SU-DHL-6 (cell line): Measurements from ENCODE around the gene NTMT2.

Source experiments
- H2AFZ ChIP-seq: fragments of 200-600 bp; sonication (generic); 2 replicates; pipeline ENCODE4 v1.6.1; 2014; ENCODE audit warnings: low read depth, mild to moderate bottlenecking, moderate library complexity, mixed read lengths, antibody characterized with exemption, low read length; ENCODE audit not compliant: severe bottlenecking
- H3F3A ChIP-seq: fragments of 200-600 bp; shearing (Covaris generic); 2 replicates; pipeline ENCODE4 v1.6.0; 2016; ENCODE audit warnings: antibody characterized with exemption, mild to moderate bottlenecking; ENCODE audit not compliant: insufficient read depth
- H3K27ac ChIP-seq: fragments of 200-600 bp; sonication (generic); 2 replicates; pipeline ENCODE4 v1.5.1; 2016; ENCODE audit warnings: low read depth, mild to moderate bottlenecking, low read length, moderate library complexity, mixed read lengths
- H3K27me3 ChIP-seq: fragments of 200-600 bp; sonication (generic), shearing (Covaris generic); 2 replicates; pipeline ENCODE4 v1.6.0; 2014; ENCODE audit warnings: mild to moderate bottlenecking, low read length
- H3K36me3 ChIP-seq: fragments of 200-600 bp; sonication (generic); 2 replicates; pipeline ENCODE4 v1.6.1; 2014; ENCODE audit warnings: mild to moderate bottlenecking, low read length, mixed read lengths
- H3K4me2 ChIP-seq: fragments of 300-600, 200-600 bp; shearing (Covaris generic), sonication (generic); 2 replicates; pipeline ENCODE4 v1.6.0; 2014; ENCODE audit warnings: low read length, low read depth, mild to moderate bottlenecking; ENCODE audit not compliant: poor library complexity, severe bottlenecking
- H3K4me3 ChIP-seq: fragments of 200-600 bp; sonication (generic); 2 replicates; pipeline ENCODE4 v1.5.1; 2014; ENCODE audit warnings: antibody characterized with exemption, low read length, mild to moderate bottlenecking, mixed read lengths; ENCODE audit not compliant: insufficient read depth, poor library complexity, severe bottlenecking
- H3K79me2 ChIP-seq: fragments of 200-600 bp; sonication (generic); 2 replicates; pipeline ENCODE4 v1.6.1; 2014; ENCODE audit warnings: mild to moderate bottlenecking, low read length, moderate library complexity; ENCODE audit not compliant: insufficient read depth
- H3K9ac ChIP-seq: fragments of 200-600 bp; sonication (generic); 2 replicates; pipeline ENCODE4 v1.7.0; 2014; ENCODE audit warnings: mild to moderate bottlenecking, low read length
- H3K9me2 ChIP-seq: fragments of 200-600 bp; sonication (generic); replicated peaks from 2 replicates; pipeline ENCODE4 v1.6.1; 2014; ENCODE audit warnings: low read length; ENCODE audit not compliant: insufficient read depth
- H3K9me3 ChIP-seq: fragments of 200-600 bp; sonication (generic); 2 replicates; pipeline ENCODE4 v1.6.1; 2014; ENCODE audit warnings: low read length, mixed read lengths; ENCODE audit not compliant: insufficient read depth
- H4K20me1 ChIP-seq: fragments of 200-600 bp; sonication (generic); 2 replicates; pipeline ENCODE4 v1.6.1; 2014; ENCODE audit warnings: low read depth, mild to moderate bottlenecking, antibody characterized with exemption, low read length, moderate library complexity, mixed read lengths
- EZH2phosphoT487 ChIP-seq: fragments of 200-600 bp; sonication (generic), shearing (Covaris generic); conservative IDR thresholded peaks from 2 replicates; pipeline ENCODE4 v1.6.1; 2018; ENCODE audit warnings: mild to moderate bottlenecking, antibody characterized with exemption, low read length, moderate library complexity, mixed read lengths
- TF ChIP-seq, protein P1 (sequence below): fragments of 200-600 bp; sonication (generic); IDR thresholded peaks from one replicate; pipeline ENCODE4 v1.5.1; 2017; ENCODE audit warnings: antibody characterized with exemption, mild to moderate bottlenecking, low read length, moderate library complexity; ENCODE audit not compliant: insufficient read depth, poor library complexity, severe bottlenecking

The NTMT2 gene

GRCh38 chr1:170175484-170175883 lies 29.7 kb downstream of the NTMT2 start:
- no peaks in the 10 kb centered on the region for H4K20me1 ChIP-seq
- H3K27me3 ChIP-seq, result no peaks in the 10 kb centered on the region
- H3K27ac ChIP-seq, result no peak overlapping the region
- no peaks in the 10 kb centered on the region for H3K36me3 ChIP-seq
- no peaks in the 10 kb centered on the region for H3K79me2 ChIP-seq
- no peak overlapping the region for H3K4me3 ChIP-seq
- no peaks in the 10 kb centered on the region for H3K9me3 ChIP-seq
- TF ChIP-seq EZH2phosphoT487, result no peak
- H3K9me2 ChIP-seq, result no peaks in the 10 kb centered on the region
- H2AFZ ChIP-seq, result no peak overlapping the region
- H3K9ac ChIP-seq, result no peak overlapping the region
- H3F3A ChIP-seq, result no peaks in the 10 kb centered on the region
- no peak overlapping the region for H3K4me2 ChIP-seq

DNA sequence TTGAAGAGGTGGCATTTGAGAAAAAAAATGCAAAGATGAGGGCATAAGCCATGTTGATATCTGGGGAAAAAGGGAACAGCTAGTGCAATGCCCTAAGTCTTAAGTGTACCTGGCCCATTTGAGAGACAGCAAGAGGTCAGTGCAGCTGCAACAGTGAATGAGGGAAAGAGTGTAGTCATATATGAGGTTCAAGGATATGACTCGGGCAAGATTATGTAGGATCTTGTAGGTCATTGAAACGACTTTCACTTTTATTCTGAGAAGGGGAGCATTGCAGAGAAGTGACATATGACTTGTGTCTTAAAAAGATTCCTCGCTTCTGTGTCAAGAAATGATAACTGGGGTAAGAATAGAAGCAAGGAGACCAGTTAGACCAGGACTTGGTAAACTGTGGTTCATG lies 31.0 kb downstream of the NTMT2 start:
- Histone ChIP-seq H3K27ac (no peak overlapping the region), H3K9me3 (no peaks in the 10 kb centered on the region), H2AFZ (no peak overlapping the region), H4K20me1 (no peaks in the 10 kb centered on the region), H3K36me3 (no peaks in the 10 kb centered on the region), H3K4me3 (no peak overlapping the region), H3K9ac (no peak overlapping the region), H3K9me2 (no peaks in the 10 kb centered on the region), H3K79me2 (no peaks in the 10 kb centered on the region), H3F3A (no peaks in the 10 kb centered on the region), H3K4me2 (no peak overlapping the region), H3K27me3 (no peaks in the 10 kb centered on the region)
- TF ChIP-seq EZH2phosphoT487, result no peak
- TF ChIP-seq, protein P1, sequence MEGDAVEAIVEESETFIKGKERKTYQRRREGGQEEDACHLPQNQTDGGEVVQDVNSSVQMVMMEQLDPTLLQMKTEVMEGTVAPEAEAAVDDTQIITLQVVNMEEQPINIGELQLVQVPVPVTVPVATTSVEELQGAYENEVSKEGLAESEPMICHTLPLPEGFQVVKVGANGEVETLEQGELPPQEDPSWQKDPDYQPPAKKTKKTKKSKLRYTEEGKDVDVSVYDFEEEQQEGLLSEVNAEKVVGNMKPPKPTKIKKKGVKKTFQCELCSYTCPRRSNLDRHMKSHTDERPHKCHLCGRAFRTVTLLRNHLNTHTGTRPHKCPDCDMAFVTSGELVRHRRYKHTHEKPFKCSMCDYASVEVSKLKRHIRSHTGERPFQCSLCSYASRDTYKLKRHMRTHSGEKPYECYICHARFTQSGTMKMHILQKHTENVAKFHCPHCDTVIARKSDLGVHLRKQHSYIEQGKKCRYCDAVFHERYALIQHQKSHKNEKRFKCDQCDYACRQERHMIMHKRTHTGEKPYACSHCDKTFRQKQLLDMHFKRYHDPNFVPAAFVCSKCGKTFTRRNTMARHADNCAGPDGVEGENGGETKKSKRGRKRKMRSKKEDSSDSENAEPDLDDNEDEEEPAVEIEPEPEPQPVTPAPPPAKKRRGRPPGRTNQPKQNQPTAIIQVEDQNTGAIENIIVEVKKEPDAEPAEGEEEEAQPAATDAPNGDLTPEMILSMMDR, result no peak

DNA sequence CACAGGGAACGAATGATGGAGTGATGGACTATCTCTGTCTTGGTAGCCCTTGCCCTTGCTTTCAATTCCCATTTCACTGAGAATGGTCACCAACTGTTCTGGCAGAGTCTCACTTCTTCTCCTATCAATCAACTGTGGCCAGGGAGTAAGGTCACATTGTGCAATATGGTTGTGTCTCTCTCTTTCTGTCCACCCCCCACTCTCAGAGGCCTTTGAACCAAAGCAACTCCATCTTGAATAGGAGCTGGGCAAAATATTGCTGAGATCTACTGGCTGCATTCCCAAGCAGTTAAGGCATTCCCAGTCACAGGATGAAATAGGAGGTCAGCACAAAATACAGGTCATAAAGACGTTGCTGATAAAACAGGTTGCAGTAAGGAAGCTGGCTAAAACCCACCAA lies 36.7 kb downstream of the NTMT2 start:
- H3K79me2 ChIP-seq, result no peaks in the 10 kb centered on the region
- H3K4me3 ChIP-seq, result no peak overlapping the region
- no peak overlapping the region for H3K27ac ChIP-seq
- H3K4me2 ChIP-seq, result no peak overlapping the region
- H2AFZ ChIP-seq, result no peak overlapping the region
- no peaks in the 10 kb centered on the region for H3F3A ChIP-seq
- H3K9me2 ChIP-seq, result no peaks in the 10 kb centered on the region
- no peaks in the 10 kb centered on the region for H4K20me1 ChIP-seq
- H3K9ac ChIP-seq, result no peak overlapping the region
- H3K36me3 ChIP-seq, result no peaks in the 10 kb centered on the region
- TF ChIP-seq EZH2phosphoT487, result no peak
- TF ChIP-seq, protein P1, result no peak
- H3K27me3 ChIP-seq, result no peaks in the 10 kb centered on the region
- no peaks in the 10 kb centered on the region for H3K9me3 ChIP-seq

DNA sequence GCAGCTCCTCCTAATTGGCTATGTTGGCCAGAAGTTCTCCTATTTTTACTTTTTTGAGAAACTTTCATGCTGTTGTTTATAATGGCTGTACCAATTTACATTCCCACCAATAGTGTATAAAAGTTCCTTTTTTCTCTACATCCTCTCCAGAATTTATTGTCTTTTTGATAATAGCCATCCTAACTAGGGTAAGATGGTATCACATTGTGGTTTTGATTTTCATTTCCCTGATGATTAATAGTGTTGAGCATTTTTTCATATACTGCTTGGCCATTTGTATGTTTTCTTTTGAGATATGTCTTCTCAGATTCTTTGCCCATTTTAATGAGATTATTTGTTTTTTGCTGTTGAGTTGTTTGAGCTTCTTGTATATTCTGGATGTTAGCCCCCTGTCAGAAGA lies 46.8 kb downstream of the NTMT2 start:
- TF ChIP-seq, protein P1, result no peak
- TF ChIP-seq EZH2phosphoT487, result no peak
- Histone ChIP-seq H3K79me2 (no peaks in the 10 kb centered on the region), H3K27ac (no peak overlapping the region), H3K36me3 (no peaks in the 10 kb centered on the region), H3K27me3 (no peaks in the 10 kb centered on the region), H3K4me3 (no peak overlapping the region), H3K9me3 (no peaks in the 10 kb centered on the region), H3K9me2 (no peaks in the 10 kb centered on the region), H2AFZ (no peak overlapping the region), H3F3A (no peaks in the 10 kb centered on the region), H3K4me2 (no peak overlapping the region), H3K9ac (no peak overlapping the region), H4K20me1 (no peaks in the 10 kb centered on the region)
